H1 (cell line): ENCODE measurements around the gene FGF18.

ENCODE experiments used
- ATF2 ChIP-seq: IDR thresholded peaks from 2 replicates; pipeline ENCODE4 v1.6.1; 2012; ENCODE audit warnings: low read length, inconsistent platforms
- EP300 ChIP-seq, 2 experiments: IDR thresholded peaks; 1 replicate in 1 of 2; 2 replicates in 1 of 2; pipeline ENCODE4 v1.6.1; 2011 to 2012; ENCODE audit warnings: low read depth in 2 of 2, low read length in 2 of 2, mild to moderate bottlenecking in 2 of 2, borderline replicate concordance in 1 of 2, inconsistent platforms in 1 of 2, moderate library complexity in 1 of 2
- EZH2 ChIP-seq: fragments of 200-600 bp; sonication (generic); IDR thresholded peaks from 2 replicates; pipeline ENCODE4 v1.7.1; 2012; ENCODE audit warnings: low read depth, mild to moderate bottlenecking, moderate library complexity, low read length, inconsistent platforms; ENCODE audit not compliant: severe bottlenecking
- JUND ChIP-seq: IDR thresholded peaks from 2 replicates; pipeline ENCODE4 v1.6.1; 2011; ENCODE audit warnings: mild to moderate bottlenecking, improper control_type of control experiment, low read length
- KDM1A ChIP-seq: fragments of 200-600, 300-600 bp; sonication (generic); IDR thresholded peaks from 2 replicates; pipeline ENCODE4 v1.7.1; 2016; ENCODE audit warnings: mild to moderate bottlenecking, low read length, borderline replicate concordance
- POLR2A ChIP-seq, 2 experiments: IDR thresholded peaks; 1 replicate in 1 of 2; 2 replicates in 1 of 2; pipeline ENCODE4 v1.6.1; 2011; ENCODE audit warnings: low read depth in 2 of 2, low read length in 2 of 2, mild to moderate bottlenecking in 2 of 2; ENCODE audit errors: control extremely low read depth in 1 of 2
- POLR2AphosphoS5 ChIP-seq: IDR thresholded peaks from 2 replicates; pipeline ENCODE4 v1.6.1; 2011; ENCODE audit warnings: low read depth, low read length
- RBBP5 ChIP-seq: IDR thresholded peaks from 2 replicates; pipeline ENCODE4 v1.7.1; 2012; ENCODE audit warnings: low read depth, mild to moderate bottlenecking, inconsistent platforms, low read length, moderate library complexity, borderline replicate concordance
- RFX5 ChIP-seq: IDR thresholded peaks from 2 replicates; pipeline ENCODE4 v1.6.1; 2011; ENCODE audit warnings: low read depth, low read length, improper control_type of control experiment, borderline replicate concordance
- SP1 ChIP-seq: IDR thresholded peaks from 2 replicates; pipeline ENCODE4 v1.6.1; 2011; ENCODE audit warnings: low read depth, low read length
- TAF1 ChIP-seq: IDR thresholded peaks from 2 replicates; pipeline ENCODE4 v1.6.1; 2011; ENCODE audit warnings: mild to moderate bottlenecking, low read depth, low read length
- TF ChIP-seq, protein P1 (sequence below), 3 experiments: IDR thresholded peaks; 1 replicate in 2 of 3; 2 replicates in 1 of 3; pipeline versions ENCODE4 v1.5.1 to v1.6.1; 2011; ENCODE audit warnings: low read length in 3 of 3, mild to moderate bottlenecking in 3 of 3, inconsistent platforms in 2 of 3, low read depth in 1 of 3, moderate library complexity in 1 of 3; ENCODE audit not compliant: insufficient read depth in 1 of 3; ENCODE audit errors: control extremely low read depth in 1 of 3
- TF ChIP-seq, protein P2 (sequence below): IDR thresholded peaks from 2 replicates; pipeline ENCODE4 v1.6.1; 2012; ENCODE audit warnings: inconsistent platforms

DNA sequence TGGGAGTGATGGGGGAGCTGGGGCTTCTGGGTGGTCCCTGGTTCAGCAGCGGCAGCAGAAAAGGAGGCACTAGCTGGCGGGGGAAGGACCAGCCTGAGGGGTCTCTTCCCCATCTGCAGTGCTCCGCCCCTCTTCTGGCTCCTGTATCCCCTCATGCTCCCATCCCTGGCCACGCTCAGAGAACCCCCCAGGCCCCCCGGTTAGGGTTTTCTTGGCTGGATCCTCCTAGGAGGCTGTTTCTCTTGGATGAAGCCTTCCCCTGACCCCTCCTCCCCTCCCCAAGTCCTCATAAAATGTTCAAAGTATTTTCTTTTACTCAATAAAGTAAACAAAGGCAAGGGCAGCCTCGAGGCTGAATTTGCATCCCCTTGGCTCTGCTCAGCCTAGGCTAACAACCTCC, 60.8 kb downstream of the FGF18 start:
- no peak for TF ChIP-seq EP300 (IDR thresholded peaks at IDR 0.05; ENCODE audit: borderline replicate concordance in 1 of 2, low read depth in 2 of 2, low read length in 2 of 2)
- no peak for TF ChIP-seq ATF2
- TF ChIP-seq, protein P1, sequence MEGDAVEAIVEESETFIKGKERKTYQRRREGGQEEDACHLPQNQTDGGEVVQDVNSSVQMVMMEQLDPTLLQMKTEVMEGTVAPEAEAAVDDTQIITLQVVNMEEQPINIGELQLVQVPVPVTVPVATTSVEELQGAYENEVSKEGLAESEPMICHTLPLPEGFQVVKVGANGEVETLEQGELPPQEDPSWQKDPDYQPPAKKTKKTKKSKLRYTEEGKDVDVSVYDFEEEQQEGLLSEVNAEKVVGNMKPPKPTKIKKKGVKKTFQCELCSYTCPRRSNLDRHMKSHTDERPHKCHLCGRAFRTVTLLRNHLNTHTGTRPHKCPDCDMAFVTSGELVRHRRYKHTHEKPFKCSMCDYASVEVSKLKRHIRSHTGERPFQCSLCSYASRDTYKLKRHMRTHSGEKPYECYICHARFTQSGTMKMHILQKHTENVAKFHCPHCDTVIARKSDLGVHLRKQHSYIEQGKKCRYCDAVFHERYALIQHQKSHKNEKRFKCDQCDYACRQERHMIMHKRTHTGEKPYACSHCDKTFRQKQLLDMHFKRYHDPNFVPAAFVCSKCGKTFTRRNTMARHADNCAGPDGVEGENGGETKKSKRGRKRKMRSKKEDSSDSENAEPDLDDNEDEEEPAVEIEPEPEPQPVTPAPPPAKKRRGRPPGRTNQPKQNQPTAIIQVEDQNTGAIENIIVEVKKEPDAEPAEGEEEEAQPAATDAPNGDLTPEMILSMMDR (IDR thresholded peaks at IDR 0.05; ENCODE audit: control extremely low read depth in 1 of 3, insufficient read depth in 1 of 3, low read depth in 1 of 3, low read length in 3 of 3) = no peak
- TF ChIP-seq POLR2AphosphoS5 = no peak
- TF ChIP-seq, protein P2, sequence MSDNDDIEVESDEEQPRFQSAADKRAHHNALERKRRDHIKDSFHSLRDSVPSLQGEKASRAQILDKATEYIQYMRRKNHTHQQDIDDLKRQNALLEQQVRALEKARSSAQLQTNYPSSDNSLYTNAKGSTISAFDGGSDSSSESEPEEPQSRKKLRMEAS = no peak
- no peak for TF ChIP-seq TAF1
- no peak for TF ChIP-seq RFX5
- no peak for TF ChIP-seq EZH2
- no peak for TF ChIP-seq SP1
- no peak for TF ChIP-seq KDM1A
- no peak for TF ChIP-seq POLR2A (IDR thresholded peaks at IDR 0.05; ENCODE audit: control extremely low read depth in 1 of 2, low read depth in 2 of 2, low read length in 2 of 2)
- TF ChIP-seq RBBP5 = no peak
- no peak for TF ChIP-seq JUND
